GM13977 (cell line): ENCODE results near the gene RNGTT.

Experiments used
- DNase-seq: peaks from one replicate; pipeline ENCODE4 v3.0.0; 2012; ENCODE audit warnings: low spot score
- CTCF ChIP-seq: IDR thresholded peaks from 2 replicates; pipeline ENCODE4 v1.5.1; 2012; ENCODE audit warnings: mild to moderate bottlenecking, control low read depth; ENCODE audit not compliant: insufficient read depth; ENCODE audit errors: extremely low read depth, missing control alignments
- in situ Hi-C: fragments of 300-500 bp; cut with MboI; formaldehyde crosslinking; loops from one replicate; pipeline ENCODE4 v1.12.0; 2022; ENCODE audit warnings: low sequenced_read_pairs, low pct_unique_long_range_greater_than_20kb, mixed read lengths, inconsistent platforms; ENCODE audit not compliant: unreplicated experiment

Gene RNGTT

GRCh38 chr6:88856566-88856965 is 106.9 kb downstream of the RNGTT start:
- TF ChIP-seq CTCF, result no peak
- in situ Hi-C loops, result loop anchor here (25.0 kb wide), 1 partner anchor 919 kb away; no protein-coding TSS in a partner anchor
- no peak for DNase-seq

GRCh38 chr6:88855541-88856147 is 107.8 kb downstream of the RNGTT start:
- DNase-seq, result no peak
- in situ Hi-C loops, result loop anchor here (25.0 kb wide), 1 partner anchor 918 kb away; no protein-coding TSS in a partner anchor
- TF ChIP-seq CTCF, result no peak

GRCh38 chr6:88852775-88853174 is 110.6 kb downstream of the RNGTT start:
- TF ChIP-seq CTCF, result no peak
- no peak for DNase-seq
- in situ Hi-C loops, result loop anchor here (25.0 kb wide), 1 partner anchor 915 kb away; no protein-coding TSS in a partner anchor

GRCh38 chr6:88852000-88852399 is 111.4 kb downstream of the RNGTT start:
- TF ChIP-seq CTCF, result no peak
- in situ Hi-C loops, result loop anchor here (25.0 kb wide), 1 partner anchor 915 kb away; no protein-coding TSS in a partner anchor
- DNase-seq, result no peak

GRCh38 chr6:88848870-88849269 is 114.5 kb downstream of the RNGTT start:
- no peak for DNase-seq
- in situ Hi-C loops, result no loop called here
- no peak for TF ChIP-seq CTCF

- in situ Hi-C loops, result no loop called here
- no peak for TF ChIP-seq CTCF
- DNase-seq, result no peak
Measured at GRCh38 chr6:88843040-88843439, 120.4 kb downstream of the RNGTT start.
